NCI-H526 treated with DMSO at 0.1 percent for 48 hours (cell line): ENCODE results near the gene PRDM12.

Experiments
- DNase-seq: peaks from one replicate; lab custom pipeline; 2025; lab: John Stamatoyannopoulos, UW

Gene PRDM12

DNA sequence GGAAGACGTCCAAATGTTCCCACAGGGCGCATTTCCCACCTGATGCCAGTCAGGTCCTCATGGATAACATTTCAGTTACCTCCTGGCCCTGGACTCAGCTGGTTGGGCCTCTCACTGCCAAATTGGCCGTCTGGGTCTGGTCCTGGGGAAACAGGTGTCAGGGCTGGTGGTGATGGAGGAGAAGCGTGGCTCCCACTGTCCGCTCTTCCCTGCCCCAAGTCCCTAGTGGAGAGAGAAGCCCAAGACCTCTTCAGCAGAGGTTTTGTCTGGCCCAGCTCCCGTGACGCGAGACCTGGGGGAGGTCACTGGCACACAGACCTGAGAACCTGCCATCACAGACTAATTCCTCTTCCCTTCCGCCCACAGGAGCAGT is 27.8 kb upstream of the PRDM12 start:
- no peak for DNase-seq

DNA sequence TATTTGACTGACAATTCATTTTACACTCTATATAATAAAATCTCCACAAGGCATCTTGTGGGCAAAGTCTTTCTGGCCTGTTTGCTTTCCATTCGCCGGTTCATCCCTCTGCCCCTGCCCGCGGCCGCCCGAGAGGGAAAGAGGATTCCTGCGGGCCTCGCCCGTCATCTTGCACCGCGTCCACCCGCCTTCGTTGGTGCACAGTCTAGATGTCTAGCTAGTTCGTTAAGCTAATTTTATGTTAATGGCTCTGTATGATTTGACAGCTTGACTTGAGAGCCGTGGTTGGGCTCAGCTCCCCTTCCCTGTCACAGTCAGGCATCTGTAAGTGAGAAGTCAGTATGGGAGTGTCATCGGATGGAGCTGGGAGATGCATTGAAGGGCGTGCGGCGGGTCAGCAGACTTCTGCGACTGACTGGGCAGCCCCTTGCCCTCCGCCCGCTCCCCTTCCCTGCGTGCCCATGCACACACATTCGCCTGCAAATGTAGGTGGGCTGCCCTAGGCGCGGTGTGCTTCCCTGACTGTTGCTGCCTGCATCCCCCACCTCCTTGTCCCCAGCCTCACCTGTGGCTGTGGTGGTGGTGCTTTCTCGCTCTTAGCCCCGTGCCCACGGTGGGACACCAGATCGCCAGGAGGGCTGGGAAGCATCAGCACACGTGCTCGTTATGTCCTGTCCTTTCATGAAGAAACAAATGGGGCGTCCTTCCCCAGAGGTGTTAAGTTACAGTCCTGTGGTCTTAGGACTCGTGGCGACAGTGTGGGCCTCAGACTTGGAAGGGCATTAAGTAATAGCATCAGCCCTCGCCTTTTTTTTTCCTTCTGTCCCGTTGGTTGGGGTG is 25.9 kb upstream of the PRDM12 start:
- no peak for DNase-seq

DNA sequence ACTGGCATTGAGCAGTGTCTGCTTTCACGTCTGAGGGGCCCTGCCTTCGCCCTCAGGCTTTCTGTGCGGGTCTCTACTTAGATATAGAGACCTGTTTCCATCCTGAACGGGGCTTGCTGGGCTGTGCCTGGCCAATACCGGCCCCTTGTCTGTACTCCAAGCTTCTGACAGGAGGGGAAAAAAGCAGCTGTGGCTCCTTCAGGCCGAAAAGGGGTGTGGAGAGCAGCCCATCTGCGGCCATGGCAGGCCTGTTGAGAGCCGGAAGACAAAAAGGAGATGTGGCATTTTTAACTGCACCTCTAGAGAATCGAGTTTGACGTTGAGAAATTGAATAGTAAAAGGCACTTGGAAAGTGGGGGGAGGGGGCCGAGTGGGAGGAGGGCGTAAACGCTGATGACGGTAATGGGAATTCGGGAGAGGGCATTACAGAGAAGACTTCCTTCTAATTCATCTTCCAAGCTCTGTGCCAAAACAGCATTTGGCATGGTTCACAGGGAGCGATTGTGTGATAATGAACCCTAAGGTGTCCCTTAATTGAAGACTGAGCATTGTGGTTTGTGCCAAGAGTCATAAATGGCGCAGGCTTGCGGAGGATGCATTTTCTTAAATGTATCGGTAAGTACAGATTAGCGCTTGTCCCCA is 25.1 kb upstream of the PRDM12 start:
- DNase-seq: no peak

DNA sequence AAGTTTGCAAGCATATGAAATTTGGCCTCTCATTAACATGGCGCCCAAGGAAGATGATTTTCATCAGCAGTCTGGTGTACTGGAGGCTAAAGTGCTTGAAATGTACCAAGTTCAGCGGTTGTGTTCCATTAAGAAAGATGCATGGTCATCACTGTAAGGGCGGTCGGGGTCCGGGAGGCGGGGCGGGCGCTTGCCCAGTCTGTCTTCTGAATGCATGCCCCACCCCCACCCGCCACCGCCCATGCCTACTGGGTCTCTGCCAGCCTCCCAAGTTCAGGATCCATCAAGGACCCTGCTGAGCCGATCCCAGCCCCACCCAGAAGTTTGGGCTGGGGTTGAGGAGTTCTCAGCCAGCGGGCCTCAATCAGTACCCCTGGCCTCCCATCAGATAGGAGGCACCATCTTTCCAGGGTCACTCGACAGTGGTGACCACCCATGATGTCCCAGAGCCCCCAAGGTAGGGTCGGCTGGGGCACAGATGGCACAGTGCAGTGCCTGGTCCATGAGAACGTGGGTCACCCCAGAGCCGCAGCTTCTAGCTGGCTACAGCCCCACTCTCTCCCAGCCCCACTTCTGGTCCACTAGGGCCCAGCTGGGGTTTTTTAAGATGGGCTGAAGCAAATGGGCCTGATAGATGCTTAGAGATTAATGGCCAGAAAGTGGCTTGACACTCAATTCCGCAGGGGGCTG is 24.4 kb upstream of the PRDM12 start:
- DNase-seq: no peak

GRCh38 chr9:130640681-130641080 is 23.7 kb upstream of the PRDM12 start:
- no peak for DNase-seq

DNA sequence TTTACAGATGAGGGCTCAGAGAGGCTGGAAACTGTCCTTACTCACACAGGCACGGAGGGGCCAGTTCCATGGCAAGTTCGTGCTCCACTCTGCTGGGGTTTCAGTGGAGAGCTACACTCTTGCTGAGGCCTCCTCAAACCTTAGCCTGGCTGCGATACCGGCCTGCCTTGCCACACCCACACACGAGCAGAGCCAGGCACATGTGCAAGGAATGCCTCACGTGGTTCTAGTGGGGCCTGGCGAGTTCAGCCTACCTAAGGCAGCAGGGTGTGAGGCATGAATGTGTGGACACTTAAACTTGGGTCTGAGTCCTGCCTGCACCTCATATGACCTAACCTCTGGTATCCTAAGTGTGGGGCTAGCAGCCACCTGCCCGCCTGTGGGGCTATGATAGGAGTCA is 21.5 kb upstream of the PRDM12 start:
- DNase-seq: no peak

GRCh38 chr9:130651221-130651620 is 13.2 kb upstream of the PRDM12 start:
- DNase-seq: no peak

GRCh38 chr9:130651752-130652151 is 12.6 kb upstream of the PRDM12 start:
- DNase-seq: no peak

DNA sequence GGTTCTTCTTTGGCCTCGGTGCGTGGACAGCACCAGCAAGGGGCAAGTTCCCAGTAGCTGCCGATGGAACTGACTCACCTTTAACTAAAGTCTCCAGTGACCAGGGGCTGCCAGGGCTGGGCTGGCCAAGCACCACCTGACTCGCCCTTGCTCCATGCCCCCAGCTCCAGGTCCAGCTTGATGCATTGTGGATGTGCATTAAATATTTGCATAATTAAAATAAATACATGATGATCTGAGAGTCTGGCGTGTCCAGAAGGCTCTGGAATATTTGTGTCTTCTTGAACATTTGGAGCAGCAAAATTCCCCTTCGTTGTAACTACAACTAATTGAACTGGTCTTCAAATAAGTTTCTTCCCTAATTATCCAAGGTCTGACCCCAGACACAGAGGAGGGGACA is 9.5 kb upstream of the PRDM12 start:
- DNase-seq: no peak

GRCh38 chr9:130658893-130659698 is 5.3 kb upstream of the PRDM12 start:
- DNase-seq: no peak

DNA sequence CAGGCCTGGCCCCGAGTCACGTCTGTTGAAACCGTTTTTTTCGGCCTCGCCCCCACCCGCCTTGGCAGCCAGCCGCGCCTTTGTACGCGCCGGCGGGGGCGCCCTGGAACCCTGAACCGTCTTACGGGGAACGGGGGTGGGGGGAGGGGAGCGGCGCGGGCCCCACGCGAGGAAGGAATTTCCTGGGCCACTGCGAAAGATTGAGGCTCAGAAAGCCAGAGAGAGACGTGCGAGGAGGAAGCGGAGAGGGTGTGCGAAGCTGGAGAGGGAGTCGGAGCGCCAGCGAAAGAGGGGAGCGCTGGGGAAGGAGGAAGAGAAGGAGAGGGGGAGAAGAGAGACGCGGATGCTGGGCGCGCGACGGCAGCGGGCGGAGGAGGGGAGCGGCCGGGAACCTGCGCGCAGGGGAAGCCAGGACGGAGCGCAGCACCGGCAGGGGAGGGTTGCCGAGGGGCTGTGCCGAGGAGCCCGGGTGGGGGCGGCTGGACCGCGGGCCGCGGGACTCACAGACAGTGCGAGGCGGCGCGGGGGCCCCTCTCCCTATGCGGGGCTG is 4.6 kb upstream of the PRDM12 start:
- DNase-seq: no peak

- no peak for DNase-seq
Observed at GRCh38 chr9:130660326-130660682, 4.1 kb upstream of the PRDM12 start.

DNA sequence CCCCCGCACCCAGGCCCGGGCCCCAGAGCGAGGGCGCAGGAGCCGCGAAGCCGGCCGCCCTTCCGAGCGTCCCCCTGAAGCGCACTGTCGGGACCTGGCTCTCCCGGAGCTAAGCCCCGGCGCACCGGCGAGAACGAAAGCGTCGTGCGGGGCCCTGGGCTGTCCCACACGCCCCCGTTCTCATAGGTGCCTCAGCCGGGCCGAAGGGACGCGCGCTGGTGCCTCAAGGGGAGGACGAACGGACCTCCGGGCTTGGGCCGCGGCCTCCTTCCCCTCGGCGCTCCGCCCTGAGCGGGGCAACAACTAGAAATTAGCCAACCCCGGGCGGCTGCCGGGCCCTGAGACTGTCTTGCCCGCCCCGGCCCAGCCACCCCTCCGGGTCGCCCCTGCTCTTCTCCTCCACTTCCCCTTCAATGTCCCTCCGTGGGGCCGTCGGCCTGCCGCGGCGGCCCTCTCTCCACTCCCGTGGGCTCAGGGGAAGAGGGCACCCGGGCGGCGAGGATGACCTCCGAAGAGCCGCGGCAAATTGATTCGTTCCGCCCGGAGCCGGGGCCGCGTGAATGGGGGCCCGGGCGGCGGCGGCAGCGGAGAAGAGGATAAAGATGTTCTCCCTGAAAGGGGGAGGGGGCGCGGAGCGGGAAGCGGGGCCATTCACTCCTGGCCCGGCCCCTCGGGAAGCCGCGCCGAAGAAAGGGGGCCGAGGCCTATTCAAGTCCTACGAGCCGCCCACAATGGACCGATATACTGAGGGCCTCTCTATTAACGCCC is 3.5 kb upstream of the PRDM12 start:
- no peak for DNase-seq

DNA sequence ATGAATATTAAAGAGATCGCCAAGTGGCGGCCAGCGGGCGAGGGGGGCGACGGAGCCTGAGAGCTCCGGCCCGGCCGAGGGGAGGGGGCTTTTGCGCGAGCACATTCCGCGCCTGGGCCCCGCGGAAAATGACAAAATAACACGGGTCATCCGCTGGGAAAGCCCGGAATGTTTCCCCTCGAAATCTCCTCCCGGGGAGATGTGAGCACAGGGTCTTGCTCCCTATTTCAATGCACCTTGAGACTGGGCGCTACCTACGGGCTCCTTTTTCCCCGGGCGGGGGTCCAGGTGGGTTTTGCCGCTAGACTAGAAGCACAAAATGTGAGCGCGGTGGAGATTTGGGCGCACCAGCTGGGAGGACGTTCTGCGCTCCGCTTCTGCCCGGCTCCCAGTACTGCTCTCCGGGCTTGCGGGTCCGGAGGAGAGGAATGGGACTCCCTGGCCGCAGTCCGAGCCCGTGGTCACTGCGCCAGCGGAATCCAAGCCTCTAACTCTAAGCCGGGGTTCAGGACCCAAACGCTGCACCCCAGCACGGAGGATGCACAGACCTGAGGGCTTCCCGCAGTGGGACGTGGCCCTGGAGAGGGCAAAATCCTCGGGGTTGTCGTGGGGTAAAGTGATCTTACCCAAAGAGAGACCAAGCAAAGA is 2.8 kb upstream of the PRDM12 start:
- no peak for DNase-seq

GRCh38 chr9:130662099-130662969 is 2.1 kb upstream of the PRDM12 start:
- peak; percentile 29 for DNase-seq

DNA sequence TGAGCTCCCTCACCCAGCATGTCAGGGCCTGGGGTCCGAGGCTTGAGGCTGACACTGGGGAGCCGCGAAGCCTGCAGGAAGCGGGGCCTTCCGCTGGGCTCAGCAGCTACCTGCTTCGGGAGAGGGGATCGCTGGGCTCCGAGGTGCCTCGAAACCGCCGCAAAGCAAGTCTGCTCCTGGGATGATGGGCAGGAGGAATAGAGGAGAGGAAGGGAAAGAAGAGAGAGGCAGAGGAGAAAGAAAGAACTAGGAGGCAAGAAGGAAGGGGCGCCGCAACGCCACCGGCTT is 1.5 kb upstream of the PRDM12 start:
- DNase-seq: no peak

DNA sequence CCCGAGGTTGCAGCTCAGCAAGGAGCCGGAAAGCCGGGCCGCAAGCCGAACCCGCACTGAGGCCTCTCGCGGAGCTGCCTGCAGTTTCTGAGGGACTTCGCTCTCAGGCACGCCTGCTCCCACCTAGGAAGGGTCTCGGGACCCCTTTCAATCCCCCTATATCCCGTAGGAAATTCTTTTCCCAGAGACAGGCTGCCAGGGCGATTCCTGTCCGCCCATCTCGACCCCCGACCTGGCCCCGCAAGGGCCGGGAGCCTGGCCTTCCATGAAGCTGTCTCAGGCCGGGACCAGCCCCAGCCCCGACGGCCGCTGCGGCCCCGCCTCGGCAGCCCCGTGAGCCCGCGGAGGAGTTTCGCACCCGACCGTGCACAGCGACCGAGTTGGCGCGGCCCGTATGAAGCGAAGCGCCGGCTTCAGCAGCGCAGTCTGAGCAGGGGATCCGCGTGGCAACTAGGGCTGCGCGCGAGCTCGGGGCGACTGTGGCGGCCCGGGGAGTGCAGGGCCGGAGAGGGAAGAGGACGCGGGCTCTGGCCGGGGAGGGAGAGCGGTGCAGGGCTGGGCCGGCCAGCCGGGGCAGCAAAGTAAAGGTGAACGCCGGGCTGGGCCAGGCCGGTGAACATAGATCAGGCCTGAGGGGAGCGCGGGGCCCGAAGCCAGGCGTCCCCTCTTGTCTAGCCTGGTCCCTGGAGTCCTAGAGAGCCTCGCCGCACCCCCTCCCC is 977 bp upstream of the PRDM12 start:
- no peak for DNase-seq

- DNase-seq: no peak
Observed at GRCh38 chr9:130663977-130664250, 480 bp upstream of the PRDM12 start.

- no peak for DNase-seq
Observed at GRCh38 chr9:130665029-130665430, 636 bp downstream of the PRDM12 start.
